Anterior cingulate cortex (tissue), 58 donors: Measurements from ENCODE around the gene FIGLA.
A peak's percentile ranks its signal among the peaks of the same experiment; 100 is the strongest.
"Not testable (repeated sequence)": the region's sequence is repeated elsewhere in the genome, so short reads cannot be mapped to it uniquely, and the experiment has no call there.

Experiments used
- DNase-seq, 58 donors: peaks; one replicate each; lab custom pipeline; 2025; lab: John Stamatoyannopoulos, UW

FIGLA gene

GRCh38 chr2:70808983-70809958, 18.8 kb upstream of the FIGLA start:
- DNase-seq = no peak

GRCh38 chr2:70807828-70808118, 17.3 kb upstream of the FIGLA start:
- DNase-seq = no peak

- no peak for DNase-seq
Measured at GRCh38 chr2:70807102-70807827, 16.8 kb upstream of the FIGLA start.

GRCh38 chr2:70806620-70807019, 16.2 kb upstream of the FIGLA start:
- DNase-seq = no peak

GRCh38 chr2:70806013-70806412, 15.6 kb upstream of the FIGLA start:
- DNase-seq = no peak

- DNase-seq = no peak
Measured at GRCh38 chr2:70801607-70802263, 11.3 kb upstream of the FIGLA start.

GRCh38 chr2:70799706-70800105, 9.3 kb upstream of the FIGLA start:
- DNase-seq = no peak

GRCh38 chr2:70797996-70798395, 7.6 kb upstream of the FIGLA start:
- DNase-seq = not testable (repeated sequence)

GRCh38 chr2:70797506-70797905, 7.1 kb upstream of the FIGLA start:
- DNase-seq = no peak

GRCh38 chr2:70796262-70796661, 5.8 kb upstream of the FIGLA start:
- DNase-seq = no peak

GRCh38 chr2:70795164-70795995, 4.9 kb upstream of the FIGLA start:
- no peak for DNase-seq

- no peak for DNase-seq
Measured at GRCh38 chr2:70793450-70793849, 3.0 kb upstream of the FIGLA start.

GRCh38 chr2:70789304-70790135, 923 bp downstream of the FIGLA start:
- peak in 51 of 58 donors; percentile 4 to 72 (median 41) for DNase-seq

- DNase-seq = peak in 35 of 58 donors; percentile 1 to 64 (median 18)
Measured at GRCh38 chr2:70785137-70785911, 5.1 kb downstream of the FIGLA start.

GRCh38 chr2:70784320-70784719, 6.1 kb downstream of the FIGLA start:
- no peak for DNase-seq

- DNase-seq = no peak
Measured at GRCh38 chr2:70779911-70780545, 10.4 kb downstream of the FIGLA start.

GRCh38 chr2:70779491-70779890, 11.0 kb downstream of the FIGLA start:
- no peak for DNase-seq

GRCh38 chr2:70778676-70779075, 11.8 kb downstream of the FIGLA start:
- DNase-seq = no peak
